HCT116 (cell line): ENCODE measurements around the gene PTGR1. TPM values are rescaled to one million over a fixed set of nuclear protein-coding genes. Genes with fewer than 3 reads are reported as not detected.

Experiments used
- ATAC-seq: fragments of 200-7000 bp; cut with Tn5 transposase; 2 replicates; pipeline ENCODE4 v1.9.1; 2020; ENCODE audit warnings: mild to moderate bottlenecking, moderate library complexity
- BruUV-seq: library from RNA; stranded (reverse); fragments of 400-500 nt; replicated peaks from 2 replicates; lab custom pipeline; 2021; lab: Mats Ljungman, UMichigan
- CTCF ChIA-PET: fragments of 300-600 bp; sonication (Branson Sonifier 250); formaldehyde crosslinking; loops from one replicate; lab custom pipeline; 2021; ENCODE audit warnings: antibody characterized with exemption; lab: Charles Lee
- POLR2A ChIA-PET: fragments of 300-600, 350-600 bp; sonication (Branson Sonifier 250); formaldehyde crosslinking; loops from one replicate; lab custom pipeline; 2021; ENCODE audit warnings: antibody characterized with exemption; lab: Charles Lee
- RAD21 ChIA-PET, 2 experiments: fragments of 300-600 bp; sonication (Branson Sonifier 250); formaldehyde crosslinking; loops; one replicate each; lab custom pipeline; 2023; ENCODE audit warnings: low total read pairs in 2 of 2; ENCODE audit not compliant: uncharacterized antibody in 2 of 2, unreplicated experiment in 2 of 2, low non-redundant PET in 1 of 2; lab: Charles Lee
- DNase-seq: peaks from one replicate; pipeline ENCODE4 v3.0.0-alpha.2; 2010; ENCODE audit warnings: low read depth, low spot score
- H2AFZ ChIP-seq: fragments of 200-600 bp; shearing (Covaris generic), sonication (generic); 2 replicates; pipeline ENCODE4 v1.6.1; 2017; ENCODE audit warnings: low read depth, mixed run types, mixed read lengths, antibody characterized with exemption, low read length; ENCODE audit not compliant: poor library complexity, severe bottlenecking
- H3K27ac ChIP-seq: 2 replicates; pipeline ENCODE4 v1.5.1; 2012; ENCODE audit warnings: low read depth, low read length
- H3K27me3 ChIP-seq: fragments of 200-600 bp; sonication (generic); 2 replicates; pipeline ENCODE4 v1.6.1; 2016; ENCODE audit warnings: mixed run types, low read length, mixed read lengths; ENCODE audit not compliant: insufficient read depth
- H3K36me3 ChIP-seq, 2 experiments: fragments of 200-500 bp in 1 of 2; fragments of 200-600 bp in 1 of 2; sonication (Bioruptor generic) in 1 of 2; sonication (generic) in 1 of 2; 2 replicates each; pipeline versions ENCODE4 v1.5.1 to v1.6.1; 2014 to 2016; ENCODE audit warnings: low read length in 2 of 2, inconsistent platforms in 1 of 2, mixed read lengths in 1 of 2, mixed run types in 1 of 2; ENCODE audit not compliant: insufficient read depth in 2 of 2, control insufficient read depth in 1 of 2
- H3K4me1 ChIP-seq, 2 experiments: fragments of 200-600 bp in 1 of 2; sonication (generic) in 1 of 2; 2 replicates each; pipeline versions ENCODE4 v1.5.1 to v1.6.1; 2012 to 2017; ENCODE audit warnings: low read length in 2 of 2, inconsistent platforms in 1 of 2, mild to moderate bottlenecking in 1 of 2, mixed read lengths in 1 of 2, mixed run types in 1 of 2, moderate library complexity in 1 of 2; ENCODE audit not compliant: insufficient read depth in 2 of 2, control insufficient read depth in 1 of 2
- H3K4me2 ChIP-seq: fragments of 200-600 bp; sonication (generic); 2 replicates; pipeline ENCODE4 v1.6.1; 2017; ENCODE audit warnings: mixed run types, low read length, mixed read lengths
- H3K4me3 ChIP-seq, 2 experiments: fragments of 200-600 bp in 1 of 2; sonication (generic) in 1 of 2; replicated peaks in 1 of 2; 2 replicates each; pipeline ENCODE4 v1.5.1; 2011 to 2016; ENCODE audit warnings: low read length in 2 of 2, control low read depth in 1 of 2, low read depth in 1 of 2, mild to moderate bottlenecking in 1 of 2, mixed read lengths in 1 of 2, mixed run types in 1 of 2
- H3K79me2 ChIP-seq: fragments of 200-600 bp; sonication (generic); 2 replicates; pipeline ENCODE4 v1.6.1; 2017; ENCODE audit warnings: mild to moderate bottlenecking, mixed run types, low read length, moderate library complexity, mixed read lengths; ENCODE audit not compliant: insufficient read depth
- H3K9ac ChIP-seq: fragments of 200-600 bp; sonication (generic); 2 replicates; pipeline ENCODE4 v1.6.1; 2016; ENCODE audit warnings: low read length, mixed read lengths
- H3K9me2 ChIP-seq: fragments of 200-600 bp; sonication (generic), shearing (Covaris generic); 2 replicates; pipeline ENCODE4 v1.6.1; 2017; ENCODE audit warnings: mixed run types, mild to moderate bottlenecking, moderate library complexity; ENCODE audit not compliant: insufficient read depth
- H3K9me3 ChIP-seq, 2 experiments: fragments of 200-500 bp in 1 of 2; fragments of 200-600 bp in 1 of 2; sonication (Bioruptor generic) in 1 of 2; sonication (generic) in 1 of 2; 2 replicates each; pipeline ENCODE4 v1.6.1; 2014 to 2017; ENCODE audit warnings: low read length in 2 of 2, mixed read lengths in 2 of 2, inconsistent platforms in 1 of 2, low read depth in 1 of 2, mild to moderate bottlenecking in 1 of 2, mixed run types in 1 of 2, moderate library complexity in 1 of 2; ENCODE audit not compliant: control insufficient read depth in 1 of 2, insufficient read depth in 1 of 2
- H4K20me1 ChIP-seq: fragments of 200-600 bp; sonication (generic), shearing (Covaris generic); 2 replicates; pipeline ENCODE4 v1.6.1; 2017; ENCODE audit warnings: mixed run types, mild to moderate bottlenecking, moderate library complexity; ENCODE audit not compliant: insufficient read depth
- CBX3 ChIP-seq: IDR thresholded peaks from 2 replicates; pipeline ENCODE4 v1.6.1; 2012; ENCODE audit warnings: low read depth
- EGR1 ChIP-seq: IDR thresholded peaks from 2 replicates; pipeline ENCODE4 v1.6.1; 2012; ENCODE audit warnings: low read depth
- ELF1 ChIP-seq: IDR thresholded peaks from 2 replicates; pipeline ENCODE4 v1.6.1; 2012; ENCODE audit warnings: low read depth, borderline replicate concordance
- EZH2 ChIP-seq: fragments of 200-600 bp; sonication (generic); IDR thresholded peaks from 2 replicates; pipeline ENCODE4 v1.6.1; 2017; ENCODE audit warnings: antibody characterized with exemption, mixed run types
- EZH2phosphoT487 ChIP-seq: fragments of 200-600 bp; IDR thresholded peaks from 2 replicates; pipeline ENCODE4 v1.6.1; 2018; ENCODE audit warnings: antibody characterized with exemption, borderline replicate concordance
- FOSL1 ChIP-seq: IDR thresholded peaks from 2 replicates; pipeline ENCODE4 v1.6.1; 2012; ENCODE audit warnings: low read depth
- JUND ChIP-seq: IDR thresholded peaks from 2 replicates; pipeline ENCODE4 v1.6.1; 2012
- POLR2A ChIP-seq: IDR thresholded peaks from 2 replicates; pipeline ENCODE4 v1.7.0; 2011; ENCODE audit warnings: borderline replicate concordance; ENCODE audit not compliant: insufficient read depth, insufficient read length; ENCODE audit errors: extremely low read depth
- POLR2AphosphoS5 ChIP-seq: IDR thresholded peaks from 2 replicates; pipeline ENCODE4 v1.6.1; 2011; ENCODE audit warnings: mild to moderate bottlenecking, low read depth, low read length, moderate library complexity
- SIN3A ChIP-seq: IDR thresholded peaks from 2 replicates; pipeline ENCODE4 v1.6.1; 2012; ENCODE audit warnings: low read depth
- SP1 ChIP-seq: IDR thresholded peaks from 2 replicates; pipeline ENCODE4 v1.6.1; 2012; ENCODE audit warnings: low read depth
- SRF ChIP-seq: IDR thresholded peaks from 2 replicates; pipeline ENCODE4 v1.6.1; 2012; ENCODE audit warnings: low read depth
- TCF7L2 ChIP-seq: IDR thresholded peaks from 2 replicates; pipeline ENCODE4 v1.7.0; 2011; ENCODE audit warnings: borderline replicate concordance, inconsistent platforms; ENCODE audit not compliant: insufficient read depth, insufficient read length; ENCODE audit errors: extremely low read depth
- YY1 ChIP-seq: IDR thresholded peaks from 2 replicates; pipeline ENCODE4 v1.6.1; 2011; ENCODE audit warnings: low read length, low read depth, moderate library complexity, mild to moderate bottlenecking; ENCODE audit not compliant: insufficient replicate concordance; ENCODE audit errors: extremely low read depth
- ZNF274 ChIP-seq: fragments of 200-500 bp; sonication (Bioruptor generic); IDR thresholded peaks from 2 replicates; pipeline ENCODE4 v1.6.1; 2014; ENCODE audit warnings: mild to moderate bottlenecking, low read depth, low read length, inconsistent platforms
- intact Hi-C: fragments of 100-400 bp; cut with micrococcal nuclease; formaldehyde crosslinking; loops from 2 replicates; pipeline ENCODE4 v1.10.0; 2022
- total RNA-seq: library from RNA; stranded (reverse); gene quantifications from one replicate; pipeline ENCODE4 v1.2.1, GENCODE V29; 2021; ENCODE audit not compliant: unreplicated experiment
- TF ChIP-seq, protein P1 (sequence below): IDR thresholded peaks from 2 replicates; pipeline ENCODE4 v1.6.1; 2012
- TF ChIP-seq, protein P2 (sequence below): IDR thresholded peaks from 2 replicates; pipeline ENCODE4 v1.6.1; 2012
- TF ChIP-seq, protein P3 (sequence below): IDR thresholded peaks from 2 replicates; pipeline ENCODE4 v1.6.1; 2011; ENCODE audit warnings: mild to moderate bottlenecking, low read length, moderate library complexity; ENCODE audit not compliant: insufficient replicate concordance; ENCODE audit errors: extremely low read depth

The PTGR1 gene
- total RNA-seq, 1 experiment from 2014 or later: 53.9 TPM

DNA sequence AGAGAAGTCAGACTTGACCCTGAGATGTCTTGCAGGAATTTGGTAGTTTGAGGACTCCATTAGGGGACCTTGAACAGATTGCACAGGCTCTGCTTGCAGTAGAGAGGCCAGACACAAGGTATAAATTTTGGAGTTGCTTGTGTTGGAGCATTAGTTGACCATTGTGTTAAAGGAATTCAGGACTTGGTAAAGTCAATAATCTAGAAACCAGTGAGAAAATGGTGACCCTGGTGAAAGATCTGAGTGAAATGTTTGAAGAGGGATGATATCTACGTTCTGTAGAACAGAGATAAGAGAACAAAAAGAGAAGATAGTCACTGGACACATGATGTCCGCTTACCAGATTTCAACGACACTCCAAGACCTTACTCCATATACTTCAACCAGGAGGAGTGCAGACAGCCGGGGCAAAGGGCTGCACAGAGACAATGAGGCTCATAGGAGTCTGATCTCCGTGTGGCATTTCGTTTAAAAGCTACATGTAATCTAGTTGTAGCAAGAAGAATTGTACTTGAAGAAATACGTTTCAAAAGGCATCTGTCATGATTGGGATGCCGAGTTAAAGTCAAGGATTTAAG, 44.8 kb upstream of the PTGR1 start:
- Histone ChIP-seq H3K4me3 (no peak overlapping the region), H3K9ac (no peak overlapping the region), H3K27me3 (no peaks in the 10 kb centered on the region), H3K36me3 (peaks cover 4 to 5% of the 10 kb centered on the region in 2 experiments; a peak in 3 of 4 replicates), H3K9me3 (no peaks in the 10 kb centered on the region), H3K4me2 (no peak overlapping the region), H3K27ac (no peak overlapping the region), H3K79me2 (peaks cover 44% of the 10 kb centered on the region), H4K20me1 (no peaks in the 10 kb centered on the region), H3K4me1 (no peaks in the 10 kb centered on the region), H3K9me2 (no peaks in the 10 kb centered on the region), H2AFZ (no peak overlapping the region)
- intact Hi-C loops: no loop called here
- no peak for TF ChIP-seq EZH2
- TF ChIP-seq, protein P1, sequence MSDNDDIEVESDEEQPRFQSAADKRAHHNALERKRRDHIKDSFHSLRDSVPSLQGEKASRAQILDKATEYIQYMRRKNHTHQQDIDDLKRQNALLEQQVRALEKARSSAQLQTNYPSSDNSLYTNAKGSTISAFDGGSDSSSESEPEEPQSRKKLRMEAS: no peak
- TF ChIP-seq TCF7L2: no peak
- no peak for TF ChIP-seq POLR2AphosphoS5
- no peak for TF ChIP-seq ZNF274
- TF ChIP-seq SP1: no peak
- TF ChIP-seq EZH2phosphoT487: no peak
- ChIA-PET RAD21 (no interaction called here), POLR2A (no interaction called here), CTCF (no interaction called here)
- ATAC-seq: no peak
- no peak for DNase-seq
- BruUV-seq: no TSS peak

DNA sequence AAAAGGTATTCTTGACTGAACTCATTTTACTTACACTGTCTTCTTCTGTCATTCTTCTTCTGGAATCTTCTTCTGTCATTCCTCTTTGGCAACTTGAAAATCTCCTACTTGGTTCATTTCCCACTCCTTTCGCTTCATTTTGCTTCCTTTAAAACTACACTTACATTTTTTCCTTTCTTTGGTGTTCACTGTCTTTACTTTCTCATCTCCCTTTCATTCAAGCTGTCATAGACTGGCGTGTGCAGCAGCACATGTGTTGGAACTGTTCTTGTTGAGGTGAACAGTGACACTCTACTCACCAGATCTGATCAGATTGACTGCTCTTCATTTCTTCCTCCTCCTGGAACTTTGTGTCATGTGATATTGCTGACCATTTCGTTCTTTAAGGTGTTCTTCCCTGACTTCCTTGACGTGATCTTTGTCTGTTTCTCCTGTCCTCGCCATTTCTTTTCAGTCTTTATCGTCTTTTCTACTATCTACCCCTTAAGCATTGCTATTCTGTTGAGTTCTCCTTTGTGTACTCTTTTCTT, 38.0 kb upstream of the PTGR1 start:
- BruUV-seq: no TSS peak
- TF ChIP-seq EGR1 (no peak), JUND (no peak), POLR2A (no peak), SRF (no peak), SIN3A (no peak), YY1 (no peak), ELF1 (no peak), SP1 (no peak), CBX3 (no peak), POLR2AphosphoS5 (no peak), TCF7L2 (no peak), ZNF274 (no peak), FOSL1 (no peak)
- TF ChIP-seq, protein P2, sequence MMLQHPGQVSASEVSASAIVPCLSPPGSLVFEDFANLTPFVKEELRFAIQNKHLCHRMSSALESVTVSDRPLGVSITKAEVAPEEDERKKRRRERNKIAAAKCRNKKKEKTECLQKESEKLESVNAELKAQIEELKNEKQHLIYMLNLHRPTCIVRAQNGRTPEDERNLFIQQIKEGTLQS: no peak
- TF ChIP-seq, protein P3, sequence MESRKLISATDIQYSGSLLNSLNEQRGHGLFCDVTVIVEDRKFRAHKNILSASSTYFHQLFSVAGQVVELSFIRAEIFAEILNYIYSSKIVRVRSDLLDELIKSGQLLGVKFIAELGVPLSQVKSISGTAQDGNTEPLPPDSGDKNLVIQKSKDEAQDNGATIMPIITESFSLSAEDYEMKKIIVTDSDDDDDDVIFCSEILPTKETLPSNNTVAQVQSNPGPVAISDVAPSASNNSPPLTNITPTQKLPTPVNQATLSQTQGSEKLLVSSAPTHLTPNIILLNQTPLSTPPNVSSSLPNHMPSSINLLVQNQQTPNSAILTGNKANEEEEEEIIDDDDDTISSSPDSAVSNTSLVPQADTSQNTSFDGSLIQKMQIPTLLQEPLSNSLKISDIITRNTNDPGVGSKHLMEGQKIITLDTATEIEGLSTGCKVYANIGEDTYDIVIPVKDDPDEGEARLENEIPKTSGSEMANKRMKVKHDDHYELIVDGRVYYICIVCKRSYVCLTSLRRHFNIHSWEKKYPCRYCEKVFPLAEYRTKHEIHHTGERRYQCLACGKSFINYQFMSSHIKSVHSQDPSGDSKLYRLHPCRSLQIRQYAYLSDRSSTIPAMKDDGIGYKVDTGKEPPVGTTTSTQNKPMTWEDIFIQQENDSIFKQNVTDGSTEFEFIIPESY: no peak
- no peaks in the 10 kb centered on the region for H3K9me2 ChIP-seq
- no peaks in the 10 kb centered on the region for H3K27me3 ChIP-seq
- peaks cover 21% of the 10 kb centered on the region; the same call in 1 of the 2 replicates for H4K20me1 ChIP-seq
- H3K4me3 ChIP-seq: no peak overlapping the region
- ChIA-PET RAD21 (no interaction called here), CTCF (no interaction called here), POLR2A (no interaction called here)
- H2AFZ ChIP-seq: no peak overlapping the region
- peaks cover 73% of the 10 kb centered on the region for H3K79me2 ChIP-seq
- peaks cover 0 to 11% of the 10 kb centered on the region in 2 experiments; a peak in 1 of 4 replicates for H3K36me3 ChIP-seq
- ATAC-seq (no peak), DNase-seq (no peak)
- H3K4me2 ChIP-seq: no peak overlapping the region
- H3K9me3 ChIP-seq: no peaks in the 10 kb centered on the region
- no peak overlapping the region for H3K27ac ChIP-seq
- H3K4me1 ChIP-seq: peaks cover 0 to 6% of the 10 kb centered on the region in 2 experiments; a peak in 2 of 4 replicates
- no peak overlapping the region for H3K9ac ChIP-seq
- intact Hi-C loops: loop anchor here (10.0 kb wide), 1 partner anchor 437 kb away; no protein-coding TSS in a partner anchor
